BLaER1 treated with 17β-estradiol and CSF1 and Interleukin-3, amounts not matched to agents 10 nM and 100 nM (cell line): Measurements from ENCODE around the gene CEP170B.
"Not testable (repeated sequence)": the region's sequence is repeated elsewhere in the genome, so short reads cannot be mapped to it uniquely, and the experiment has no call there.

Experiments
- H3K27ac ChIP-seq, 11 experiments: shearing (Covaris generic); formaldehyde crosslinking; 2 replicates each; pipeline ENCODE4 v1.8.1; 2022
- H3K27me3 ChIP-seq, 11 experiments: shearing (Covaris generic); formaldehyde crosslinking; 2 replicates each; pipeline ENCODE4 v1.8.1; 2022
- H3K36me3 ChIP-seq, 11 experiments: shearing (Covaris generic); formaldehyde crosslinking; 2 replicates each; pipeline ENCODE4 v1.8.1; 2022
- H3K4me1 ChIP-seq, 10 experiments: shearing (Covaris generic); formaldehyde crosslinking; 2 replicates each; pipeline ENCODE4 v1.8.1; 2022
- H3K4me2 ChIP-seq, 11 experiments: shearing (Covaris generic); formaldehyde crosslinking; 2 replicates each; pipeline ENCODE4 v1.8.1; 2022
- H3K4me3 ChIP-seq, 10 experiments: shearing (Covaris generic); formaldehyde crosslinking; 2 replicates each; pipeline ENCODE4 v1.8.1; 2022
- H3K9ac ChIP-seq, 11 experiments: shearing (Covaris generic); formaldehyde crosslinking; 2 replicates each; pipeline ENCODE4 v1.8.1; 2022
- H3K9me3 ChIP-seq, 11 experiments: shearing (Covaris generic); formaldehyde crosslinking; replicated peaks in 1 of 11; 2 replicates each; pipeline ENCODE4 v1.8.1; 2022
- H4K20me1 ChIP-seq, 11 experiments: shearing (Covaris generic); formaldehyde crosslinking; 2 replicates each; pipeline ENCODE4 v1.8.1; 2022
- Cebpa-rat ChIP-seq, 11 experiments: shearing (Covaris generic); IDR thresholded peaks; 2 replicates each; pipeline ENCODE4 v1.8.1; 2022

Gene CEP170B

DNA sequence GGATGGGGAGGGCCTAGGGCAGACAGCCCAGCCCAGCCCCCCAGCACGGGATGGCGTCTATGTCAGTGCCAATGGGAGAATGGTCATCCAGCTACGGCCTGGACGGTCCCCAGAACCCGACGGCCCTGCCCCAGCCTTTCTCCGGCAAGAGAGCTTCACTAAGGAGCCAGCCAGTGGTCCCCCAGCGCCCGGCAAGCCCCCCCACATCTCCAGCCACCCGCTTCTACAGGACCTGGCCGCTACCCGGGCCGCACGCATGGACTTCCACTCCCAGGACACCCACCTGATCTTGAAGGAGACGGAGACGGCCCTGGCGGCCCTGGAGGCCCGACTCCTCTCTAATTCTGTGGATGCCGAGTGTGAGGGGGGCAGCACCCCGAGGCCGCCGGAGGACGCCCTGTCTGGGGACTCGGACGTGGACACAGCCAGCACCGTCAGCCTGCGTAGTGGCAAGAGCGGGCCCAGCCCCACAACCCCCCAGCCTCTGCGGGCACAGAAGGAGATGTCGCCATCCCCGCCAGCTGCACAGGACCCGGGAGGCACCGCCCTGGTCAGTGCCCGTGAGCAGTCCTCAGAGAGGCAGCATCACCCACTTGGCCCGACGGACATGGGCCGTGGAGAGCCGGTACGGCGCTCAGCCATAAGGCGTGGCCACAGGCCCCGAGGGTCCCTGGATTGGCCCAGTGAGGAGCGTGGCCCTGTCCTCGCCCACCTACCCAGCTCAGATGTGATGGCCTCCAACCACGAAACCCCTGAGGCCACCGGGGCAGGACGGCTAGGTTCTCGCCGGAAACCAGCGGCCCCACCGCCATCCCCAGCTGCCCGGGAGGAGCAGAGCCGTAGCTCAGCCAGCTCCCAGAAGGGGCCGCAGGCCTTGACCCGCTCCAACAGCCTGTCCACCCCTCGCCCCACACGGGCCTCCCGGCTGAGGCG, 21.9 kb downstream of the CEP170B start:
- peaks cover 0 to 27% (median 18%) of the 10 kb centered on the region in 10 experiments; a peak in 16 of 20 replicates for H3K4me1 ChIP-seq
- H3K36me3 ChIP-seq: peaks cover 0 to 36% (median 0%) of the 10 kb centered on the region in 11 experiments; a peak in 4 of 22 replicates

DNA sequence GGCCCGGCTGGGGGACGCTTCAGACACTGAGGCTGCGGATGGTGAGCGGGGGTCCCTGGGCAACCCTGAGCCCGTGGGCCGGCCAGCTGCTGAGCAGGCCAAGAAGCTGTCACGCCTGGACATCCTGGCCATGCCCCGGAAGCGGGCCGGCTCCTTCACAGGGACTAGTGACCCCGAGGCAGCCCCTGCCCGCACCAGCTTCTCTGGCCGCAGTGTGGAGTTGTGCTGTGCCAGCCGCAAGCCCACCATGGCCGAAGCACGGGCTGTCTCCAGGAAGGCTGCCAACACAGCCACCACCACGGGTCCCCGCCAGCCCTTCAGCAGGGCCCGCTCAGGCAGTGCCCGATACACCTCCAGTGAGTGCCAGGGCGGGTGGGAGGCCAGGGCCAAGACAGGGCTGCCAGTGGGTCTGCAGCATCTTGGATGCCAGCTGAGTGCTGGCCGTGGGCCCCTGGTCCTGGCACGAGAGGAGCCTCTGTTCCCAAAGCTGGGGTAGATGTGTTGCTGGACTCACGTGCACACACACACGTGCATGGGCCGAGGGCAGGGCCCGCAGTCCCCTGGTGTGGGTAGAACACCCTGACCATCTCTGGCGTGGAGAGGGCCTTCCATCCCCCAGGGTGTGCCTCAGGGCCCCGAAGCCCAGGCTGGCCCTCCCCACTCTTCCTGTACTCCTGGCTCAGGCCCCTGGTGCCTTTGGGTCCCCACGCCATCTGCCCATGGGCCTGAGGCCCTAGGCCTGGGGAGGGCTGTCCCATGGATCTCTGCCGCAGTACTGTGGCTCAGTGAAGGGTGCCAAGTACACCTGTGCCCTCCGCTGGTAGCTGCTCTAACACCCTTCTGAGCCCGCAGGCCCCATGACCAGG, 22.8 kb downstream of the CEP170B start:
- Histone ChIP-seq H4K20me1 (peaks cover 0 to 59% (median 0%) of the 10 kb centered on the region in 11 experiments; a peak in 6 of 22 replicates), H3K9me3 (no peaks in the 10 kb centered on the region), H3K36me3 (peaks cover 0 to 36% (median 0%) of the 10 kb centered on the region in 11 experiments; a peak in 4 of 22 replicates)

More for the DNA sequence above, 21.9 kb downstream of the CEP170B start:
- Histone ChIP-seq H3K9me3 (no peaks in the 10 kb centered on the region), H4K20me1 (peaks cover 0 to 64% (median 0%) of the 10 kb centered on the region in 11 experiments; a peak in 9 of 22 replicates), H3K4me3 (no peak overlapping the region), H3K27ac (no peak overlapping the region), H3K4me2 (no peak overlapping the region), H3K9ac (no peak overlapping the region), H3K27me3 (peaks cover 0 to 13% (median 6%) of the 10 kb centered on the region in 11 experiments; a peak in 12 of 22 replicates)
- TF ChIP-seq Cebpa-rat (IDR thresholded peaks at IDR 0.05): no peak

DNA sequence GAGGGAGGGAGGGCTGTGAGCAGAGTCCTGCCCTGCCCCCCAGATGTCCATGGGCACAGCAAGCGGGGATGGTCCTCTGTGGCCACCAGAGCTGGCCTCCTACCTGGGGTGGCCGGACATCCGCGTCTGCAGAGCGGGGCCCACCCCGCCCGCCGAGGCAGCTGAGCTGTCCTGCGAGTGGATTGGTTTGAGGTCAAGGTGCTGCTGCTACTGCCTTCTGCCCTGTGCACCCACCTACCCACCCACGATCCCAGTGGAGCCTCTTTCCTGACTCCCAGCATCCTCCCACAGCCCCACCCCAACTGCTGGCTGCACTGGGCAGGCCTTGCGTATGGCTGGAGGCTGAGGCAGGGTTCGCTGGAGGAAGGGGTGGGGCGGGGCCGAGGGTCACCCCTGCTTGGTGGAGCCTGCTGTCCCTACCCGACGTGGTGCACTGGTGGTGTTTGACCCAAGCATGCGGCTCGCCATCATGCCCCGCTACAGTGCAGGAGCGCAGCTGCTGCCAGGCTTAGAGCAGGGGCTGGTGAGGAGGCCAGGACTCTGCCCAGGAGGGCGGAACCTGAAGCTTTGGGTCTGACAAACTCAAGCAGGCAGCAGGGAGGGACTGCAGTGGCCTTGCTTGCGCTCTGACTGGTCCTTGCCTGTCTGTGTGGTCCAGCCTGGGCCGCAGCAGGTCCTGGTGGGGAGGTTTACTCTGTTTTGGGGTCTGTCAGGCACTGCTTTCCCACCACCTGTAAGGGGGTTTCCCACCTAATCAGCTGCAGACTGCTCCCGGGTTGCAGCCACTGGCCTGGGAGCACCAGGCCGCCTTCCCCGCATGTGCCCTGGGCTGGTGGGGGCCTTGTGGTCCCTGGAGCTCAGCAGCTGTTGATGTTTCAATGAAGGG, 23.7 kb downstream of the CEP170B start:
- peaks cover 0 to 13% (median 6%) of the 10 kb centered on the region in 11 experiments; a peak in 12 of 22 replicates for H3K27me3 ChIP-seq
- no peak overlapping the region for H3K9ac ChIP-seq
- no peak overlapping the region for H3K27ac ChIP-seq
- H3K4me1 ChIP-seq: peaks cover 0 to 23% (median 14%) of the 10 kb centered on the region in 10 experiments; a peak in 15 of 20 replicates
- peaks cover 0 to 27% (median 0%) of the 10 kb centered on the region in 11 experiments; a peak in 4 of 22 replicates for H3K36me3 ChIP-seq
- H4K20me1 ChIP-seq: peaks cover 0 to 57% (median 0%) of the 10 kb centered on the region in 11 experiments; a peak in 6 of 22 replicates
- no peaks in the 10 kb centered on the region for H3K9me3 ChIP-seq
- peak overlapping the region in 1 of 11 experiments; percentile 15; a peak in 1 of 22 replicates for H3K4me2 ChIP-seq
- no peak overlapping the region for H3K4me3 ChIP-seq
- TF ChIP-seq Cebpa-rat (IDR thresholded peaks at IDR 0.05): no peak

More for the DNA sequence above, 22.8 kb downstream of the CEP170B start:
- Histone ChIP-seq H3K4me3 (no peak overlapping the region), H3K27me3 (peaks cover 0 to 13% (median 6%) of the 10 kb centered on the region in 11 experiments; a peak in 12 of 22 replicates), H3K27ac (no peak overlapping the region), H3K4me2 (no peak overlapping the region), H3K4me1 (peaks cover 0 to 23% (median 14%) of the 10 kb centered on the region in 10 experiments; a peak in 16 of 20 replicates), H3K9ac (no peak overlapping the region)
- no peak for TF ChIP-seq Cebpa-rat (IDR thresholded peaks at IDR 0.05)

DNA sequence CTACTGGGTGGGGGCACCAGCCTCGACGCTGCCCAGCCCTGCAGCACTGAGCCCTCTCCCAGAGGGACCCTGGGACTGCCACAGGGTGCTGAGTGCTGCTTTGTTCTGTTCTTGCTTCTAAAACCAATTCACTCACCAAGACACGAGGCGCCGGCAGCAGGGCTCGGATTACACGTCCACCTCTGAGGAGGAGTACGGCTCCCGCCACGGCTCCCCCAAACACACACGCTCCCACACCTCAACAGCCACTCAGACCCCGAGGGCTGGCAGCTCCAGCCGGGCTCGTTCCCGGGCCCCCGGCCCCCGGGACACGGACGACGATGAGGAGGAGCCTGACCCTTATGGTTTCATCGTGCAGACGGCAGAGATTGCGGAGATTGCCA, 24.3 kb downstream of the CEP170B start:
- H3K4me2 ChIP-seq: peak overlapping the region in 1 of 11 experiments; percentile 15; a peak in 1 of 22 replicates
- H3K4me1 ChIP-seq: peaks cover 0 to 27% (median 19%) of the 10 kb centered on the region in 10 experiments; a peak in 17 of 20 replicates
- no peaks in the 10 kb centered on the region for H3K9me3 ChIP-seq
- no peak overlapping the region for H3K4me3 ChIP-seq
- H3K27me3 ChIP-seq: peaks cover 0 to 13% (median 6%) of the 10 kb centered on the region in 11 experiments; a peak in 11 of 22 replicates
- H3K36me3 ChIP-seq: peaks cover 0 to 25% (median 0%) of the 10 kb centered on the region in 11 experiments; a peak in 4 of 22 replicates
- H3K9ac ChIP-seq: no peak overlapping the region
- H4K20me1 ChIP-seq: peaks cover 0 to 56% (median 0%) of the 10 kb centered on the region in 11 experiments; a peak in 6 of 22 replicates
- TF ChIP-seq Cebpa-rat (IDR thresholded peaks at IDR 0.05): no peak
- H3K27ac ChIP-seq: no peak overlapping the region

DNA sequence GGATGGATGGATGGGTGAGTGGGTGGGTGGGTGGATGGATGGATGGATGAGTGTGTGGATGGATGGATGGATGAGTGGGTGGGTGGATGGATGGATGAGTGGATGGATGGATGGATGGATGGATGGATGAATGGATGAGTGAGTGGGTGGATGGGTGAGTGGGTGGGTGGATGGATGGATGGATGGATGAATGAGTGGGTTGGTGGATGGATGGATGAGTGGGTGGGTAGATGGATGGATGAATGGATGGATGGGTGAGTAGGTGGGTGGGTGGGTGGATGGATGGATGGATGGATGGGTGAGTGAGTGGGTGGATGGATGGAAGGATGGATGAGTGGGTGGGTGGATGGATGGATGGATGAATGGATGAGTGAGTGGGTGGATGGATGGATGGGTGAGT, 25.2 kb downstream of the CEP170B start:
- H3K27ac ChIP-seq: not testable (repeated sequence)
- H3K36me3 ChIP-seq: peaks cover 0 to 25% (median 0%) of the 10 kb centered on the region in 11 experiments; a peak in 4 of 22 replicates

DNA sequence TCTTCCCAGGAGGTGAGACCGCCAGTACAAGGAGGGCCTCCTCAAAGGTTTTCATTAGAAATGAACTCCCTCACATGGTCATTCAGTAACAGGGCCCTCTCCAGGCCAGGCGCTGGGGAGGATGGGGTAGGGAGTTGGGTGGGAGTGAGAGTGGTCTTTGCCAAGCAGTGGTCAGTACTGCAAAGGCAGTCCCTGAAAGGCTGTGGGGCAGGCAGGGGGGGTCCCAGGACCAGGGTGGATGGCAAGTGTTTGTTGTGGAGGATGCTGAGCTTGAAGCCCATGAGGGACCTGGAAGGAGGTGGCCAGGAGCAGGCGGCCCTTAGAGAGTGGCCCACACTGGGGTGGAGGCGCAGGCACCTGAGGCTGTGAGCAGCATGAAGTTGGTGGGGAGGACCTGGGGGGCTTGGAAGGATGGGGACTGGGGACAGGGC, 26.1 kb downstream of the CEP170B start:
- H3K36me3 ChIP-seq: peaks cover 0 to 20% (median 0%) of the 10 kb centered on the region in 11 experiments; a peak in 4 of 22 replicates
- no peak overlapping the region for H3K9ac ChIP-seq
- H3K4me2 ChIP-seq: no peak overlapping the region
- H4K20me1 ChIP-seq: peaks cover 0 to 55% (median 0%) of the 10 kb centered on the region in 11 experiments; a peak in 5 of 22 replicates
- H3K4me1 ChIP-seq: peaks cover 11 to 38% (median 37%) of the 10 kb centered on the region in 10 experiments
- no peaks in the 10 kb centered on the region for H3K27me3 ChIP-seq
- no peaks in the 10 kb centered on the region for H3K9me3 ChIP-seq
- TF ChIP-seq Cebpa-rat (IDR thresholded peaks at IDR 0.05): no peak
- H3K27ac ChIP-seq: no peak overlapping the region
- H3K4me3 ChIP-seq: no peak overlapping the region

More for the DNA sequence above, 25.2 kb downstream of the CEP170B start:
- not testable (repeated sequence) for H3K4me2 ChIP-seq, H3K4me3 ChIP-seq, H3K27me3 ChIP-seq, H3K9me3 ChIP-seq, H3K9ac ChIP-seq
- peaks cover 0 to 58% (median 0%) of the 10 kb centered on the region in 11 experiments; a peak in 6 of 22 replicates for H4K20me1 ChIP-seq
- peaks cover 3 to 32% (median 28%) of the 10 kb centered on the region in 10 experiments for H3K4me1 ChIP-seq

DNA sequence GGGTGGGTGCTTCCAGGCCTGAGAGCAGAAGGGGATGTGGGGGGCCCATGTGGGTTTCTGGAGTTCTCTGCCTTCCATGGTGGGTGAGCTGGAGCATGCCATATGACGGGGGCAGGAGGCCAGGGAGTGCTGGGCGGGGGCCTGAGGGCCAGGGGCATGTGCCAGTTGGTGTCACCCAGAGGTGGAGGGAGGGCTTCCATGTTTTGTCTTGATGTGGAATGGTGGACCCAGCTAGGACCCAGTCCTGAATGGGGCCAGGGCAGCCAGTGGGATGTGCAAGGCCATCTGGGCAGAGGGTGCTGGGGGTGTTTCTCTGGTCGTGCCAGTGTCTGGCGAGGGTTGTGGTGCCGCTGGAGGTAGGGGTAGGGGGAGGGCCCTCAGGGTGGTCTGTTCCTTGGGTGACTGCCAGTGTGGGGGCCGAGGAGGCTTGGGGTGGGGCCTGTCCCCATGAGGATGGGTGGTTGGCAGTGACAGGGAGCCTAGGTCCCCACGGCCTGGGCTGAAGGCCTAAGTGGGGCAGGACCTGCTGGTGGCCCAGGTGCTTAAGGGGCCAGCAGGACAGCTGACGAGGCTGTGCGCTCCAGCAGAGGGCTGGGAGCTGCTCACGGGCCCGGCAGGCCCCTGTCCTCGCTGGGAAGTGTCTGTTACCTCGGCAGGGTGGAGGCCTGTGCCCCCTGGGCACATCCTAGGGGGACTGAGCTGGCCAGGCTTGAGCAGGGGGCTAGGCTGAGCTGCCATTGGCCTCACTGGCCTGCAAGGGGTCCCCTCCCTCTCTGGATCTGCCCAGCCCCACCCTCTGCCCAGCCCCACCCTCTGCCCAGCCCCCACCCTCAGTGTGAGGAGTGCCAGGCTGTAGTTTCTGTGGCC, 26.8 kb downstream of the CEP170B start:
- peaks cover 0 to 13% (median 0%) of the 10 kb centered on the region in 11 experiments; a peak in 3 of 22 replicates for H3K36me3 ChIP-seq
- H3K4me3 ChIP-seq: no peak overlapping the region
- H3K27me3 ChIP-seq: no peaks in the 10 kb centered on the region
- H3K9ac ChIP-seq: no peak overlapping the region
- no peaks in the 10 kb centered on the region for H3K9me3 ChIP-seq
- TF ChIP-seq Cebpa-rat (IDR thresholded peaks at IDR 0.05): no peak
- H3K27ac ChIP-seq: no peak overlapping the region
- H3K4me2 ChIP-seq: no peak overlapping the region
- peaks cover 15 to 43% (median 41%) of the 10 kb centered on the region in 10 experiments for H3K4me1 ChIP-seq
- peaks cover 0 to 48% (median 0%) of the 10 kb centered on the region in 11 experiments; a peak in 5 of 22 replicates for H4K20me1 ChIP-seq
